ENCODE results near the gene CDC16. TPM values are rescaled to one million over a fixed set of nuclear protein-coding genes. Genes with fewer than 3 reads are reported as not detected.

Gene CDC16
- total RNA-seq, 4 donors from 2014 or later = 18.5 to 22.2 (median 20.5) TPM

- Histone ChIP-seq H3K36me3 (peaks cover 0 to 41% of the 10 kb centered on the region in 2 donors), H3K27ac (peak overlapping the region; percentile 95 to 98 (median 96)), H3K4me1 (peaks cover 13 to 16% of the 10 kb centered on the region in 2 donors), H3K27me3 (no peaks in the 10 kb centered on the region), H3K9me3 (no peaks in the 10 kb centered on the region), H3K4me3 (peak overlapping the region; percentile 79 to 94 (median 86))
- peak in 1 of 5 experiments; percentile 6 for TF ChIP-seq CTCF (IDR thresholded peaks at IDR 0.05 in 4 of 5, conservative IDR thresholded peaks at IDR 0.05 in 1 of 5)
- TF ChIP-seq POLR2A (IDR thresholded peaks at IDR 0.05) = peak; percentile 52 to 65
- ATAC-seq (peak; percentile 68 to 72), DNase-seq (peak in 1 of 2 donors; percentile 17)
- in situ Hi-C loops (cut with MboI; ENCODE audit: low sequenced_read_pairs in 4 of 4) (no loop called here), intact Hi-C loops (cut with DNase I; ENCODE audit: low total_unique reads) (no loop called here)
Observed at GRCh38 chr13:114282041-114282670, 47.5 kb downstream of the CDC16 start.

GRCh38 chr13:114283576-114283975, 48.9 kb downstream of the CDC16 start:
- Histone ChIP-seq H3K9me3 (no peaks in the 10 kb centered on the region), H3K4me3 (no peak overlapping the region), H3K27ac (no peak overlapping the region), H3K4me1 (peaks cover 13 to 16% of the 10 kb centered on the region in 2 donors), H3K36me3 (peaks cover 0 to 43% of the 10 kb centered on the region in 2 donors), H3K27me3 (no peaks in the 10 kb centered on the region)
- DNase-seq (no peak), ATAC-seq (no peak)
- TF ChIP-seq POLR2A (IDR thresholded peaks at IDR 0.05) (no peak), CTCF (IDR thresholded peaks at IDR 0.05 in 4 of 5, conservative IDR thresholded peaks at IDR 0.05 in 1 of 5) (no peak)
- in situ Hi-C loops (cut with MboI; ENCODE audit: low sequenced_read_pairs in 4 of 4) (no loop called here), intact Hi-C loops (cut with DNase I; ENCODE audit: low total_unique reads) (no loop called here)

- H3K27ac ChIP-seq = peak overlapping the region in 1 of 4 donors; percentile 16
- ATAC-seq (no peak), DNase-seq (no peak)
- H3K4me1 ChIP-seq = peaks cover 13 to 16% of the 10 kb centered on the region in 2 donors
- H3K9me3 ChIP-seq = no peaks in the 10 kb centered on the region
- peaks cover 0 to 48% of the 10 kb centered on the region in 2 donors for H3K36me3 ChIP-seq
- intact Hi-C loops (cut with DNase I; ENCODE audit: low total_unique reads) (no loop called here), in situ Hi-C loops (cut with MboI; ENCODE audit: low sequenced_read_pairs in 4 of 4) (no loop called here)
- H3K27me3 ChIP-seq = no peaks in the 10 kb centered on the region
- H3K4me3 ChIP-seq = no peak overlapping the region
- no peak for TF ChIP-seq CTCF (IDR thresholded peaks at IDR 0.05 in 4 of 5, conservative IDR thresholded peaks at IDR 0.05 in 1 of 5)
- TF ChIP-seq POLR2A (IDR thresholded peaks at IDR 0.05) = no peak
Observed at GRCh38 chr13:114284680-114285079, 50.0 kb downstream of the CDC16 start.

- TF ChIP-seq POLR2A (IDR thresholded peaks at IDR 0.05) (no peak), CTCF (IDR thresholded peaks at IDR 0.05 in 4 of 5, conservative IDR thresholded peaks at IDR 0.05 in 1 of 5) (no peak)
- no peaks in the 10 kb centered on the region for H3K9me3 ChIP-seq
- peaks cover 0 to 50% of the 10 kb centered on the region in 2 donors for H3K36me3 ChIP-seq
- no peak for DNase-seq
- in situ Hi-C loops (cut with MboI; ENCODE audit: low sequenced_read_pairs in 4 of 4) (no loop called here), intact Hi-C loops (cut with DNase I; ENCODE audit: low total_unique reads) (no loop called here)
- no peak overlapping the region for H3K4me3 ChIP-seq
- H3K27me3 ChIP-seq = no peaks in the 10 kb centered on the region
- H3K4me1 ChIP-seq = peaks cover 12 to 16% of the 10 kb centered on the region in 2 donors
- peak overlapping the region in 1 of 4 donors; percentile 16 for H3K27ac ChIP-seq
- ATAC-seq = no peak
Observed at GRCh38 chr13:114285166-114285808, 50.6 kb downstream of the CDC16 start.

Measured in gastrocnemius medialis (tissue), 4 donors.